Mucosa of stomach (tissue), 1 donor: ENCODE results near the gene DEDD.
A peak's percentile ranks its signal among the peaks of the same experiment; 100 is the strongest.

Experiments
- H3K27me3 ChIP-seq: one replicate; pipeline ENCODE4 v1.7.0; 2013; ENCODE audit warnings: mild to moderate bottlenecking, low read length; ENCODE audit not compliant: control insufficient read depth, insufficient read depth
- H3K36me3 ChIP-seq: one replicate; pipeline ENCODE4 v1.7.0; 2013; ENCODE audit warnings: low read length; ENCODE audit not compliant: control insufficient read depth, insufficient read depth
- H3K4me1 ChIP-seq: one replicate; pipeline ENCODE4 v1.7.0; 2013; ENCODE audit warnings: mild to moderate bottlenecking, low read length; ENCODE audit not compliant: control insufficient read depth, insufficient read depth
- H3K4me3 ChIP-seq: one replicate; pipeline ENCODE4 v1.7.0; 2013; ENCODE audit warnings: low read length
- H3K9ac ChIP-seq: one replicate; pipeline ENCODE4 v1.7.0; 2013; ENCODE audit warnings: mild to moderate bottlenecking, low read length, moderate library complexity
- H3K9me3 ChIP-seq: one replicate; pipeline ENCODE4 v1.7.0; 2013; ENCODE audit warnings: mild to moderate bottlenecking, low read length, moderate library complexity; ENCODE audit not compliant: control insufficient read depth
- donor health status: Pancreatic carcinoma.

Gene DEDD

GRCh38 chr1:161137881-161138280 lies 5.4 kb upstream of the DEDD start:
- H3K9ac ChIP-seq, result no peak overlapping the region
- no peak overlapping the region for H3K4me3 ChIP-seq
- peaks cover 5% of the 10 kb centered on the region for H3K4me1 ChIP-seq
- no peaks in the 10 kb centered on the region for H3K27me3 ChIP-seq
- no peaks in the 10 kb centered on the region for H3K36me3 ChIP-seq
- H3K9me3 ChIP-seq, result no peaks in the 10 kb centered on the region

- Histone ChIP-seq H3K9me3 (no peaks in the 10 kb centered on the region), H3K9ac (peak overlapping the region; percentile 93), H3K4me1 (peaks cover 5% of the 10 kb centered on the region)
Observed at GRCh38 chr1:161133220-161133740, 813 bp upstream of the DEDD start.

GRCh38 chr1:161131523-161132409 lies 701 bp downstream of the DEDD start:
- Histone ChIP-seq H3K9ac (peak overlapping the region; percentile 93), H3K36me3 (peaks cover 4% of the 10 kb centered on the region), H3K9me3 (no peaks in the 10 kb centered on the region), H3K4me1 (peaks cover 5% of the 10 kb centered on the region), H3K27me3 (no peaks in the 10 kb centered on the region), H3K4me3 (peak overlapping the region; percentile 74)

More at GRCh38 chr1:161133220-161133740, 813 bp upstream of the DEDD start:
- Histone ChIP-seq H3K36me3 (no peaks in the 10 kb centered on the region), H3K27me3 (no peaks in the 10 kb centered on the region), H3K4me3 (peak overlapping the region; percentile 74)

GRCh38 chr1:161130266-161130665 lies 2.2 kb downstream of the DEDD start:
- Histone ChIP-seq H3K4me3 (no peak overlapping the region), H3K4me1 (peaks cover 5% of the 10 kb centered on the region), H3K36me3 (peaks cover 4% of the 10 kb centered on the region), H3K9me3 (no peaks in the 10 kb centered on the region), H3K27me3 (no peaks in the 10 kb centered on the region), H3K9ac (no peak overlapping the region)

GRCh38 chr1:161128591-161129420 lies 3.7 kb downstream of the DEDD start:
- H3K9ac ChIP-seq, result no peak overlapping the region
- no peaks in the 10 kb centered on the region for H3K9me3 ChIP-seq
- H3K27me3 ChIP-seq, result no peaks in the 10 kb centered on the region
- peaks cover 4% of the 10 kb centered on the region for H3K36me3 ChIP-seq
- H3K4me1 ChIP-seq, result peaks cover 4% of the 10 kb centered on the region
- H3K4me3 ChIP-seq, result no peak overlapping the region

- H3K4me1 ChIP-seq, result no peaks in the 10 kb centered on the region
- peaks cover 4% of the 10 kb centered on the region for H3K36me3 ChIP-seq
- no peak overlapping the region for H3K4me3 ChIP-seq
- no peaks in the 10 kb centered on the region for H3K9me3 ChIP-seq
- H3K27me3 ChIP-seq, result no peaks in the 10 kb centered on the region
- no peak overlapping the region for H3K9ac ChIP-seq
Observed at GRCh38 chr1:161127649-161128048, 4.8 kb downstream of the DEDD start.

GRCh38 chr1:161122967-161123366 lies 9.5 kb downstream of the DEDD start:
- H3K27me3 ChIP-seq, result no peaks in the 10 kb centered on the region
- H3K4me1 ChIP-seq, result peaks cover 17% of the 10 kb centered on the region
- no peak overlapping the region for H3K9ac ChIP-seq
- H3K4me3 ChIP-seq, result no peak overlapping the region
- H3K9me3 ChIP-seq, result no peaks in the 10 kb centered on the region
- peaks cover 4% of the 10 kb centered on the region for H3K36me3 ChIP-seq

GRCh38 chr1:161121834-161122233 lies 10.6 kb downstream of the DEDD start:
- no peak overlapping the region for H3K9ac ChIP-seq
- no peaks in the 10 kb centered on the region for H3K36me3 ChIP-seq
- H3K9me3 ChIP-seq, result no peaks in the 10 kb centered on the region
- peaks cover 22% of the 10 kb centered on the region for H3K4me1 ChIP-seq
- H3K4me3 ChIP-seq, result no peak overlapping the region
- no peaks in the 10 kb centered on the region for H3K27me3 ChIP-seq

- no peak overlapping the region for H3K4me3 ChIP-seq
- H3K4me1 ChIP-seq, result peaks cover 26% of the 10 kb centered on the region
- H3K9ac ChIP-seq, result no peak overlapping the region
- H3K27me3 ChIP-seq, result no peaks in the 10 kb centered on the region
- H3K36me3 ChIP-seq, result no peaks in the 10 kb centered on the region
- no peaks in the 10 kb centered on the region for H3K9me3 ChIP-seq
Observed at GRCh38 chr1:161121042-161121650, 11.3 kb downstream of the DEDD start.

- Histone ChIP-seq H3K9ac (peak overlapping the region; percentile 91), H3K4me3 (peak overlapping the region; percentile 92), H3K4me1 (peaks cover 26% of the 10 kb centered on the region), H3K27me3 (no peaks in the 10 kb centered on the region), H3K9me3 (no peaks in the 10 kb centered on the region), H3K36me3 (no peaks in the 10 kb centered on the region)
Observed at GRCh38 chr1:161119092-161119903, 13.2 kb downstream of the DEDD start.
